Measurements from ENCODE around the gene MECR.

GRCh38 chr1:29259802-29260441 lies 29.2 kb upstream of the MECR start:
- TF ChIP-seq, protein P1, sequence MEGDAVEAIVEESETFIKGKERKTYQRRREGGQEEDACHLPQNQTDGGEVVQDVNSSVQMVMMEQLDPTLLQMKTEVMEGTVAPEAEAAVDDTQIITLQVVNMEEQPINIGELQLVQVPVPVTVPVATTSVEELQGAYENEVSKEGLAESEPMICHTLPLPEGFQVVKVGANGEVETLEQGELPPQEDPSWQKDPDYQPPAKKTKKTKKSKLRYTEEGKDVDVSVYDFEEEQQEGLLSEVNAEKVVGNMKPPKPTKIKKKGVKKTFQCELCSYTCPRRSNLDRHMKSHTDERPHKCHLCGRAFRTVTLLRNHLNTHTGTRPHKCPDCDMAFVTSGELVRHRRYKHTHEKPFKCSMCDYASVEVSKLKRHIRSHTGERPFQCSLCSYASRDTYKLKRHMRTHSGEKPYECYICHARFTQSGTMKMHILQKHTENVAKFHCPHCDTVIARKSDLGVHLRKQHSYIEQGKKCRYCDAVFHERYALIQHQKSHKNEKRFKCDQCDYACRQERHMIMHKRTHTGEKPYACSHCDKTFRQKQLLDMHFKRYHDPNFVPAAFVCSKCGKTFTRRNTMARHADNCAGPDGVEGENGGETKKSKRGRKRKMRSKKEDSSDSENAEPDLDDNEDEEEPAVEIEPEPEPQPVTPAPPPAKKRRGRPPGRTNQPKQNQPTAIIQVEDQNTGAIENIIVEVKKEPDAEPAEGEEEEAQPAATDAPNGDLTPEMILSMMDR (IDR thresholded peaks at IDR 0.05) = no peak
- TF ChIP-seq POLR2A (IDR thresholded peaks at IDR 0.05) = no peak
- TF ChIP-seq EP300 (IDR thresholded peaks at IDR 0.05) = no peak
- TF ChIP-seq POLR2AphosphoS5 (IDR thresholded peaks at IDR 0.05) = no peak
